Ishikawa (cell line): Measurements from ENCODE around the gene ZFYVE21.

Source experiments
- CEBPB ChIP-seq: IDR thresholded peaks from 2 replicates; pipeline ENCODE4 v1.6.1; 2012
- CREB1 ChIP-seq: IDR thresholded peaks from 2 replicates; pipeline ENCODE4 v1.6.1; 2012; ENCODE audit warnings: low read depth
- EGR1 ChIP-seq: IDR thresholded peaks from 2 replicates; pipeline ENCODE4 v1.6.1; 2012
- EP300 ChIP-seq: IDR thresholded peaks from 2 replicates; pipeline ENCODE4 v1.6.1; 2012; ENCODE audit warnings: borderline replicate concordance
- FOXM1 ChIP-seq: IDR thresholded peaks from 2 replicates; pipeline ENCODE4 v1.6.1; 2012; ENCODE audit warnings: low read depth, borderline replicate concordance
- MAX ChIP-seq: IDR thresholded peaks from 2 replicates; pipeline ENCODE4 v1.6.1; 2012
- NFIC ChIP-seq: IDR thresholded peaks from 2 replicates; pipeline ENCODE4 v1.6.1; 2012
- RAD21 ChIP-seq: IDR thresholded peaks from 2 replicates; pipeline ENCODE4 v1.6.1; 2012; ENCODE audit warnings: low read depth
- REST ChIP-seq: IDR thresholded peaks from 2 replicates; pipeline ENCODE4 v1.6.1; 2012; ENCODE audit warnings: low read depth, mild to moderate bottlenecking
- TAF1 ChIP-seq: IDR thresholded peaks from 2 replicates; pipeline ENCODE4 v1.6.1; 2012; ENCODE audit warnings: low read depth, mild to moderate bottlenecking
- TCF12 ChIP-seq: IDR thresholded peaks from 2 replicates; pipeline ENCODE4 v1.6.1; 2012; ENCODE audit warnings: low read depth
- TEAD4 ChIP-seq: IDR thresholded peaks from 2 replicates; pipeline ENCODE4 v1.6.1; 2012
- USF1 ChIP-seq: IDR thresholded peaks from 2 replicates; pipeline ENCODE4 v1.6.1; 2012
- YY1 ChIP-seq: IDR thresholded peaks from 2 replicates; pipeline ENCODE4 v1.6.1; 2012; ENCODE audit warnings: low read depth
- ZBTB7A ChIP-seq: IDR thresholded peaks from 2 replicates; pipeline ENCODE4 v1.6.1; 2012; ENCODE audit warnings: low read depth

The ZFYVE21 gene

GRCh38 chr14:103715052-103716000 is at the start of gene ZFYVE21, which contains the start of gene XRCC3:
Gene ZFYVE21, plus strand, starts transcription at chr14:103715810. Its CDS starts 32 bp downstream, at chr14:103715842.
Gene XRCC3, minus strand, starts transcription at chr14:103715451. Its CDS starts 4,364 bp downstream, at chr14:103711087.
- TF ChIP-seq FOXM1 (no peak), YY1 (peak; percentile 31), MAX (peak; percentile 88), USF1 (peak; percentile 82), EP300 (no peak), CEBPB (no peak), CREB1 (no peak), ZBTB7A (0 out of 2 replicates have a peak, but pooled peaks have one; percentile 22), TEAD4 (0 out of 2 replicates have a peak, but pooled peaks have one; percentile 18), TCF12 (no peak), REST (no peak), NFIC (no peak), TAF1 (peak; percentile 40; the same call in 1 of the 2 replicates), EGR1 (no peak), RAD21 (no peak)

GRCh38 chr14:103667671-103668070 is 47.9 kb upstream of the ZFYVE21 start:
- TF ChIP-seq TAF1 (no peak), NFIC (no peak), EP300 (no peak), TCF12 (no peak), MAX (no peak), RAD21 (no peak), CREB1 (no peak), USF1 (no peak), REST (no peak), TEAD4 (no peak), ZBTB7A (no peak), CEBPB (no peak), FOXM1 (no peak), YY1 (no peak)

- no peak for TF ChIP-seq REST
- TF ChIP-seq TAF1: no peak
- TF ChIP-seq NFIC: no peak
- no peak for TF ChIP-seq USF1
- no peak for TF ChIP-seq FOXM1
- TF ChIP-seq EP300: no peak
- TF ChIP-seq TCF12: no peak
- TF ChIP-seq ZBTB7A: no peak
- TF ChIP-seq RAD21: no peak
- TF ChIP-seq EGR1: no peak
- no peak for TF ChIP-seq CEBPB
- no peak for TF ChIP-seq CREB1
- TF ChIP-seq MAX: no peak
- TF ChIP-seq YY1: no peak
- TF ChIP-seq TEAD4: no peak
Measured at GRCh38 chr14:103668117-103668516, 47.5 kb upstream of the ZFYVE21 start.
